ENCODE results near the gene PNO1. TPM values are rescaled to one million over a fixed set of nuclear protein-coding genes. Genes with fewer than 3 reads are reported as not detected.

PNO1 gene
- total and polyA plus RNA-seq, 9 of the 15 experiments (the other 6 are each of a cell fraction or from before 2014, with no cell fraction given) = 11.8 to 81.7 (median 41.1) TPM

- no peak for TF ChIP-seq SRSF9 (IDR thresholded peaks at IDR 0.05; ENCODE audit: borderline replicate concordance, low read depth, low read length)
- no peak for TF ChIP-seq ZNF507 (tag; conservative IDR thresholded peaks at IDR 0.05)
- no peak for TF ChIP-seq POU5F1 (IDR thresholded peaks at IDR 0.05; ENCODE audit: borderline replicate concordance, low read depth, low read length, partially characterized antibody)
- TF ChIP-seq, protein P1, sequence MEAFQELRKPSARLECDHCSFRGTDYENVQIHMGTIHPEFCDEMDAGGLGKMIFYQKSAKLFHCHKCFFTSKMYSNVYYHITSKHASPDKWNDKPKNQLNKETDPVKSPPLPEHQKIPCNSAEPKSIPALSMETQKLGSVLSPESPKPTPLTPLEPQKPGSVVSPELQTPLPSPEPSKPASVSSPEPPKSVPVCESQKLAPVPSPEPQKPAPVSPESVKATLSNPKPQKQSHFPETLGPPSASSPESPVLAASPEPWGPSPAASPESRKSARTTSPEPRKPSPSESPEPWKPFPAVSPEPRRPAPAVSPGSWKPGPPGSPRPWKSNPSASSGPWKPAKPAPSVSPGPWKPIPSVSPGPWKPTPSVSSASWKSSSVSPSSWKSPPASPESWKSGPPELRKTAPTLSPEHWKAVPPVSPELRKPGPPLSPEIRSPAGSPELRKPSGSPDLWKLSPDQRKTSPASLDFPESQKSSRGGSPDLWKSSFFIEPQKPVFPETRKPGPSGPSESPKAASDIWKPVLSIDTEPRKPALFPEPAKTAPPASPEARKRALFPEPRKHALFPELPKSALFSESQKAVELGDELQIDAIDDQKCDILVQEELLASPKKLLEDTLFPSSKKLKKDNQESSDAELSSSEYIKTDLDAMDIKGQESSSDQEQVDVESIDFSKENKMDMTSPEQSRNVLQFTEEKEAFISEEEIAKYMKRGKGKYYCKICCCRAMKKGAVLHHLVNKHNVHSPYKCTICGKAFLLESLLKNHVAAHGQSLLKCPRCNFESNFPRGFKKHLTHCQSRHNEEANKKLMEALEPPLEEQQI (IDR thresholded peaks at IDR 0.05) = peak; percentile 95
- peak; percentile 29; the same call in 1 of the 2 replicates for TF ChIP-seq GABPA (tag; conservative IDR thresholded peaks at IDR 0.05; ENCODE audit: low read depth)
- TF ChIP-seq PHF20 (IDR thresholded peaks at IDR 0.05; ENCODE audit: partially characterized antibody) = peak; percentile 48
- TF ChIP-seq GTF2B (IDR thresholded peaks at IDR 0.05; ENCODE audit: extremely low read depth, insufficient read length) = no peak
- no peak for TF ChIP-seq ATF4 (CRISPR knock-in tag; IDR thresholded peaks at IDR 0.05)
- peak; percentile 86; the same call in 1 of the 2 replicates for TF ChIP-seq HDGF (IDR thresholded peaks at IDR 0.05)
- peak; percentile 54; the same call in 1 of the 2 replicates for TF ChIP-seq NR2C1 (IDR thresholded peaks at IDR 0.05)
- peak; percentile 79 for TF ChIP-seq NR2C1 (tag; IDR thresholded peaks at IDR 0.05)
- TF ChIP-seq ARID1B (IDR thresholded peaks at IDR 0.05) = peak; percentile 100
- TF ChIP-seq, protein P2, sequence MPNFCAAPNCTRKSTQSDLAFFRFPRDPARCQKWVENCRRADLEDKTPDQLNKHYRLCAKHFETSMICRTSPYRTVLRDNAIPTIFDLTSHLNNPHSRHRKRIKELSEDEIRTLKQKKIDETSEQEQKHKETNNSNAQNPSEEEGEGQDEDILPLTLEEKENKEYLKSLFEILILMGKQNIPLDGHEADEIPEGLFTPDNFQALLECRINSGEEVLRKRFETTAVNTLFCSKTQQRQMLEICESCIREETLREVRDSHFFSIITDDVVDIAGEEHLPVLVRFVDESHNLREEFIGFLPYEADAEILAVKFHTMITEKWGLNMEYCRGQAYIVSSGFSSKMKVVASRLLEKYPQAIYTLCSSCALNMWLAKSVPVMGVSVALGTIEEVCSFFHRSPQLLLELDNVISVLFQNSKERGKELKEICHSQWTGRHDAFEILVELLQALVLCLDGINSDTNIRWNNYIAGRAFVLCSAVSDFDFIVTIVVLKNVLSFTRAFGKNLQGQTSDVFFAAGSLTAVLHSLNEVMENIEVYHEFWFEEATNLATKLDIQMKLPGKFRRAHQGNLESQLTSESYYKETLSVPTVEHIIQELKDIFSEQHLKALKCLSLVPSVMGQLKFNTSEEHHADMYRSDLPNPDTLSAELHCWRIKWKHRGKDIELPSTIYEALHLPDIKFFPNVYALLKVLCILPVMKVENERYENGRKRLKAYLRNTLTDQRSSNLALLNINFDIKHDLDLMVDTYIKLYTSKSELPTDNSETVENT (CRISPR knock-in tag; IDR thresholded peaks at IDR 0.05) = no peak
- TF ChIP-seq RNF2 (IDR thresholded peaks at IDR 0.05) = peak; percentile 70
- peak; percentile 96 for TF ChIP-seq HDAC3 (IDR thresholded peaks at IDR 0.05; ENCODE audit: borderline replicate concordance, partially characterized antibody)
- 0 out of 2 replicates have a peak, but pooled peaks have one; percentile 10 for TF ChIP-seq ZNF592 (IDR thresholded peaks at IDR 0.05)
- peak; percentile 99 for TF ChIP-seq CBFA2T3 (IDR thresholded peaks at IDR 0.05)
These were observed 22.0 kb upstream of the PNO1 start (continued) for GRCh38 chr2:68135448-68136320.
